GM12864 (cell line): ENCODE data around the gene YPEL2.

Experiments used
- DNase-seq: peaks from one replicate; pipeline ENCODE4 v3.0.0-alpha.2; 2011; ENCODE audit warnings: low read depth
- H3K4me3 ChIP-seq: 2 replicates; pipeline ENCODE4 v1.5.1; 2011; ENCODE audit warnings: mild to moderate bottlenecking, low read depth, low read length, control low read depth
- CTCF ChIP-seq: IDR thresholded peaks from 2 replicates; pipeline ENCODE4 v1.5.1; 2011; ENCODE audit warnings: low read depth, mild to moderate bottlenecking, moderate library complexity, low read length, control low read depth, inconsistent platforms; ENCODE audit errors: missing control alignments

Gene YPEL2

GRCh38 chr17:59366773-59367656 is 35.6 kb downstream of the YPEL2 start:
- DNase-seq = no peak
- TF ChIP-seq CTCF = no peak
- H3K4me3 ChIP-seq = no peak overlapping the region

- no peak for DNase-seq
- H3K4me3 ChIP-seq = no peak overlapping the region
- no peak for TF ChIP-seq CTCF
Observed at GRCh38 chr17:59367657-59368045, 36.2 kb downstream of the YPEL2 start.

GRCh38 chr17:59368218-59368857 is 36.9 kb downstream of the YPEL2 start:
- TF ChIP-seq CTCF = no peak
- H3K4me3 ChIP-seq = no peak overlapping the region
- no peak for DNase-seq

- DNase-seq = no peak
- TF ChIP-seq CTCF = no peak
- no peak overlapping the region for H3K4me3 ChIP-seq
Observed at GRCh38 chr17:59369031-59369975, 37.8 kb downstream of the YPEL2 start.

- TF ChIP-seq CTCF = no peak
- DNase-seq = no peak
- H3K4me3 ChIP-seq = no peak overlapping the region
Observed at GRCh38 chr17:59370593-59371299, 39.3 kb downstream of the YPEL2 start.

GRCh38 chr17:59371416-59372100 is 40.1 kb downstream of the YPEL2 start:
- H3K4me3 ChIP-seq = no peak overlapping the region
- no peak for DNase-seq
- TF ChIP-seq CTCF = no peak
